ENCODE measurements around the gene CD55. TPM values are rescaled to one million over a fixed set of nuclear protein-coding genes. Genes with fewer than 3 reads are reported as not detected.

CD55 gene
- total RNA-seq, 6 experiments from 2014 or later = 10.5 to 23.3 (median 16.4) TPM

- Histone ChIP-seq H3K4me3 (no peak overlapping the region), H3K27ac (no peak overlapping the region), H3K9me3 (no peaks in the 10 kb centered on the region), H3K4me1 (no peaks in the 10 kb centered on the region), H3K36me3 (no peaks in the 10 kb centered on the region), H3K27me3 (no peaks in the 10 kb centered on the region)
- TF ChIP-seq POLR2A (IDR thresholded peaks at IDR 0.05) (no peak), CTCF (IDR thresholded peaks at IDR 0.05) (no peak)
- DNase-seq (no peak), ATAC-seq (no peak)
- WGBS (ENCODE audit: insufficient coverage, low coverage, low lambda C conversion rate, missing lambda C conversion rate) = 94% methylated on average over 2 of the region's 2 CpGs
- intact Hi-C loops (cut with DNase I) = no loop called here
These were observed 44.5 kb downstream of the CD55 start for GRCh38 chr1:207366022-207366421.

DNA sequence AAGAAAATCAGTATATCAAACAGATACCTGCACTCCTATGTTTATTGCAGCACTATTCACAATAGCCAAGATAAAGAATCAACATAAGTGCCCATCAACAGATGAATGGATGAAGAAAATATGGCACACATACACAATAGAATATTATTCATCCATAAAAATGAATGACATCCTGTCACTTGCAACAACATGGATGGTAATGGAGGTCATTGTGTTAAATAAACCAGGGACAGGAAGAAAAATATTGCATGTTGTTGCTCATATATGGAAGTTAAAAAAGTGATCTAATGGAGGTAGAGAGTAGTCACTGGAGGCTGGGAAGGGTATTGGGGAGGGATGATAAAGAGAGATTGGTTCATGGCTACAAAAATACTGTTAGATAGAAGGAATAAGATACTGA lies 67.2 kb downstream of the CD55 start:
- Histone ChIP-seq H3K36me3 (no peaks in the 10 kb centered on the region), H3K9me3 (no peaks in the 10 kb centered on the region), H3K27ac (no peak overlapping the region), H3K4me1 (no peaks in the 10 kb centered on the region), H3K27me3 (no peaks in the 10 kb centered on the region), H3K4me3 (no peak overlapping the region)
- no peak for TF ChIP-seq POLR2A (IDR thresholded peaks at IDR 0.05)
- TF ChIP-seq CTCF (IDR thresholded peaks at IDR 0.05) = no peak
- ATAC-seq (no peak), DNase-seq (no peak)
- intact Hi-C loops (cut with DNase I) = no loop called here

DNA sequence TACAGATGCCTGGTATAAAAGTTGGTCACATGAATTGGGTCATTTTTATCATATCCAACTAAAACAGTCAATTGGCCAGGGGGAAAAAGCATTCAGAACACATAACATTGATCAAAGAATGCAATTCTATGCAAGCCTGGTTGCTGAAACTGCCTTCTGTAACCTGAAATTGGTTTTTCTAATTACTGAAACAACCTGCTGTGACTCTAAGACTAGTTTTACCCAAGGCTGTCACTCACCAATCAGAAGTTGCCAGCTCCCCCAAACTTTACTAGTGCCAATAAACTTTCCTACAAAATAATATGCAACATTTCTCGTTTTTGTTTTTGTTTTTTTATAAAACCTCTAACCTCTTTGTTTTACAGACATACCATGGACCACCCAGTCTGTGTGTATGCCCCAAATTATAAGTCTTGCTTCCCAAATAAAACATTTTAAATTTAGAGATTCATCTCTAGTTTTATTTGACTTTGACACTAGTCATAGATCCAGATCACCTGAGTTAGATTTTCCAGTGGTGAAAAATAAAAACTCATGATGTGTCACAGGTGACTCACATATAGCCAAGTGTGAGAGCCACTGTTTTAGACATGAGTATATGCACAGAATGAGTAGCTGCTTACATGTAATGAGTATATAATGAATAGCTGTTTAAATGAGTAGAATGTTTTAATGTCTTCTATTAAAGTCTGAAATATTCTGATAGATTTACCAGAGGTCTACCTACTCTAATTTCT lies 68.4 kb downstream of the CD55 start:
- Histone ChIP-seq H3K9me3 (no peaks in the 10 kb centered on the region), H3K27me3 (no peaks in the 10 kb centered on the region), H3K4me1 (no peaks in the 10 kb centered on the region), H3K36me3 (no peaks in the 10 kb centered on the region), H3K27ac (no peak overlapping the region), H3K4me3 (no peak overlapping the region)
- no peak for TF ChIP-seq CTCF (IDR thresholded peaks at IDR 0.05)
- no peak for TF ChIP-seq POLR2A (IDR thresholded peaks at IDR 0.05)
- 35% methylated on average over 1 of the region's 1 CpG for WGBS (ENCODE audit: insufficient coverage, low coverage, low lambda C conversion rate, missing lambda C conversion rate)
- ATAC-seq = no peak
- intact Hi-C loops (cut with DNase I) = no loop called here
- DNase-seq = no peak

DNA sequence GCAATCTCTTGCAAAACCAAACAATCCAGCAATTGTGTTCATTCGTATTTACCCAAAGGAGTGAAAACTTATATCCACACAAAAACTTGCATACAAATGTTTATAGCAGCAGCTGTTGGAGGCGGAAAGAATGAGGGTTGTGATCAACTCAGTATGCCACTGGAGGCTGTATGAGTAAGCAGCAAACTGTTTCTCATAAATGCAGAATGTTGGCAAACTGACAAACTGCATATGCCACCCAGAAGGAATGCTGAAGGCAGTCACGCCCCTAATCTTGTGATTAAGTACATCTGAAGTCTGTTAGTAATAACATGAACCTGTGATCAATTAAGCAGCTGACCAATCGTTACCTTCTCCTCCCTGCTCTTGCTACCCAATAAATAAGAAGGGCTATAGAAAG lies 72.1 kb downstream of the CD55 start:
- Histone ChIP-seq H3K4me3 (no peak overlapping the region), H3K36me3 (no peaks in the 10 kb centered on the region), H3K4me1 (no peaks in the 10 kb centered on the region), H3K9me3 (no peaks in the 10 kb centered on the region), H3K27me3 (no peaks in the 10 kb centered on the region), H3K27ac (no peak overlapping the region)
- intact Hi-C loops (cut with DNase I) = no loop called here
- WGBS (ENCODE audit: insufficient coverage, low coverage, low lambda C conversion rate, missing lambda C conversion rate) = 70% methylated on average over 4 of the region's 4 CpGs
- no peak for ATAC-seq
- TF ChIP-seq CTCF (IDR thresholded peaks at IDR 0.05) = no peak
- no peak for TF ChIP-seq POLR2A (IDR thresholded peaks at IDR 0.05)
- DNase-seq = no peak

Data from right lobe of liver (tissue), 6 donors.